ENCODE measurements around the gene PCID2. TPM values are rescaled to one million over a fixed set of nuclear protein-coding genes. Genes with fewer than 3 reads are reported as not detected.
A peak's percentile ranks its signal among the peaks of the same experiment; 100 is the strongest.

Gene PCID2
- total and polyA plus RNA-seq, 2 of the 13 experiments (the other 11 are each of a cell fraction or from before 2014, with no cell fraction given), result 65.0 to 111 TPM

DNA sequence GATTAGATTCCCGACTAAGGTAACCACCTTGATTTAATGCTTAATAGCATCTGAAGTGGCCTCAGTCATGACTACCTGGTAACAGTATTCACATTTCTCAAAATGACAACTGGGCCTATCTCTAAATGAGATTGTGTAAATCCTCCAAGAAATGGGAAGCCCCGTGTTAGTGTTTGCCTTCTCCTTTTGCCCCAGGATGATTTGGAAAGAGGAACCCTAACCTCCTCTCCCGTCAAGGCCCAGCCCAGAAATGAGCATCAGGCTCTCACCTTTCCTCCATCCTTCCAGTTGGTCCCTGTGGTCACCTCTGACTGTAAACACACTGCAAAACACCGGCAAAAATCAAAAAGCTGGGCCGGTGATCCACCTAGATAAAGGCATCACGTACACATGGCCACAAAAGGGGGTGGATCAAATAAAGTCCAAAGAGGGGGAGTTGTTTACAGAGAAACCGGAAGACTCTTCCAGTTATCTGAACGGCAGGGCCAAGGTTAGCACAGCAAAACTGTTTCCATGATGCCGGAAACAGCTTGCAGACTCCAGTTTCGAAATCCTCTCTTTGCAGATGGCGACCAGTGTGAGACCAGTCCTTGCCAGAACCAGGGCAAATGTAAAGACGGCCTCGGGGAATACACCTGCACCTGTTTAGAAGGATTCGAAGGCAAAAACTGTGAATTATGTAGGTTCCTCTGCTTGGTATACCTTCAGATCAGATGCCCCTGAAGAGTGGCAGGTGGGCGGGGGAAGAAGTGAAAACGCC lies 69.5 kb downstream of the PCID2 start (continued):
- TF ChIP-seq CENPT (CRISPR knock-in tag; IDR thresholded peaks at IDR 0.05; ENCODE audit: low read depth) (no peak), HOXA9 (CRISPR knock-in tag; IDR thresholded peaks at IDR 0.05; ENCODE audit: borderline replicate concordance) (no peak), PPARG (CRISPR knock-in tag; conservative IDR thresholded peaks at IDR 0.05) (peak; percentile 92), ZNF709 (CRISPR knock-in tag; IDR thresholded peaks at IDR 0.05) (no peak; the same call in 1 of the 2 replicates), SAFB2 (CRISPR knock-in tag; IDR thresholded peaks at IDR 0.05; ENCODE audit: borderline replicate concordance, low read depth) (0 out of 2 replicates have a peak, but pooled peaks have one; percentile 29), NONO (IDR thresholded peaks at IDR 0.05) (no peak), NONO (CRISPR knock-in tag; conservative IDR thresholded peaks at IDR 0.05) (peak; percentile 66; the same call in 1 of the 2 replicates), RXRA (CRISPR knock-in tag; IDR thresholded peaks at IDR 0.05) (peak; percentile 85; the same call in 1 of the 2 replicates), MEIS1 (CRISPR knock-in tag; IDR thresholded peaks at IDR 0.05; ENCODE audit: borderline replicate concordance) (peak; percentile 92), ZFP90 (CRISPR knock-in tag; IDR thresholded peaks at IDR 0.05; ENCODE audit: borderline replicate concordance) (peak; percentile 95), MAZ (IDR thresholded peaks at IDR 0.05; ENCODE audit: borderline replicate concordance, low read depth, low read length) (no peak), MAZ (CRISPR knock-in tag; IDR thresholded peaks at IDR 0.05; ENCODE audit: low read depth) (peak; percentile 46), MAFF (IDR thresholded peaks at IDR 0.05; ENCODE audit: low read depth, low read length) (peak; percentile 8; the same call in 1 of the 2 replicates), HCFC1 (IDR thresholded peaks at IDR 0.05; ENCODE audit: low read depth, low read length) (no peak), PRMT3 (CRISPR knock-in tag; IDR thresholded peaks at IDR 0.05; ENCODE audit: borderline replicate concordance, low read depth) (no peak), ZNF879 (CRISPR knock-in tag; IDR thresholded peaks at IDR 0.05) (no peak), HNF4A (CRISPR knock-in tag; IDR thresholded peaks at IDR 0.05) (peak; percentile 86), SUZ12 (IDR thresholded peaks at IDR 0.05; ENCODE audit: low read depth, low read length) (no peak), TBP (CRISPR knock-in tag; IDR thresholded peaks at IDR 0.05) (no peak), ZNF383 (CRISPR knock-in tag; IDR thresholded peaks at IDR 0.05; ENCODE audit: borderline replicate concordance) (no peak)
- TF ChIP-seq, protein P1, sequence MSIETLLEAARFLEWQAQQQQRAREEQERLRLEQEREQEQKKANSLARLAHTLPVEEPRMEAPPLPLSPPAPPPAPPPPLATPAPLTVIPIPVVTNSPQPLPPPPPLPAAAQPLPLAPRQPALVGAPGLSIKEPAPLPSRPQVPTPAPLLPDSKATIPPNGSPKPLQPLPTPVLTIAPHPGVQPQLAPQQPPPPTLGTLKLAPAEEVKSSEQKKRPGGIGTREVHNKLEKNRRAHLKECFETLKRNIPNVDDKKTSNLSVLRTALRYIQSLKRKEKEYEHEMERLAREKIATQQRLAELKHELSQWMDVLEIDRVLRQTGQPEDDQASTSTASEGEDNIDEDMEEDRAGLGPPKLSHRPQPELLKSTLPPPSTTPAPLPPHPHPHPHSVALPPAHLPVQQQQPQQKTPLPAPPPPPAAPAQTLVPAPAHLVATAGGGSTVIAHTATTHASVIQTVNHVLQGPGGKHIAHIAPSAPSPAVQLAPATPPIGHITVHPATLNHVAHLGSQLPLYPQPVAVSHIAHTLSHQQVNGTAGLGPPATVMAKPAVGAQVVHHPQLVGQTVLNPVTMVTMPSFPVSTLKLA (IDR thresholded peaks at IDR 0.05), result peak; percentile 67
- TF ChIP-seq, protein P2, sequence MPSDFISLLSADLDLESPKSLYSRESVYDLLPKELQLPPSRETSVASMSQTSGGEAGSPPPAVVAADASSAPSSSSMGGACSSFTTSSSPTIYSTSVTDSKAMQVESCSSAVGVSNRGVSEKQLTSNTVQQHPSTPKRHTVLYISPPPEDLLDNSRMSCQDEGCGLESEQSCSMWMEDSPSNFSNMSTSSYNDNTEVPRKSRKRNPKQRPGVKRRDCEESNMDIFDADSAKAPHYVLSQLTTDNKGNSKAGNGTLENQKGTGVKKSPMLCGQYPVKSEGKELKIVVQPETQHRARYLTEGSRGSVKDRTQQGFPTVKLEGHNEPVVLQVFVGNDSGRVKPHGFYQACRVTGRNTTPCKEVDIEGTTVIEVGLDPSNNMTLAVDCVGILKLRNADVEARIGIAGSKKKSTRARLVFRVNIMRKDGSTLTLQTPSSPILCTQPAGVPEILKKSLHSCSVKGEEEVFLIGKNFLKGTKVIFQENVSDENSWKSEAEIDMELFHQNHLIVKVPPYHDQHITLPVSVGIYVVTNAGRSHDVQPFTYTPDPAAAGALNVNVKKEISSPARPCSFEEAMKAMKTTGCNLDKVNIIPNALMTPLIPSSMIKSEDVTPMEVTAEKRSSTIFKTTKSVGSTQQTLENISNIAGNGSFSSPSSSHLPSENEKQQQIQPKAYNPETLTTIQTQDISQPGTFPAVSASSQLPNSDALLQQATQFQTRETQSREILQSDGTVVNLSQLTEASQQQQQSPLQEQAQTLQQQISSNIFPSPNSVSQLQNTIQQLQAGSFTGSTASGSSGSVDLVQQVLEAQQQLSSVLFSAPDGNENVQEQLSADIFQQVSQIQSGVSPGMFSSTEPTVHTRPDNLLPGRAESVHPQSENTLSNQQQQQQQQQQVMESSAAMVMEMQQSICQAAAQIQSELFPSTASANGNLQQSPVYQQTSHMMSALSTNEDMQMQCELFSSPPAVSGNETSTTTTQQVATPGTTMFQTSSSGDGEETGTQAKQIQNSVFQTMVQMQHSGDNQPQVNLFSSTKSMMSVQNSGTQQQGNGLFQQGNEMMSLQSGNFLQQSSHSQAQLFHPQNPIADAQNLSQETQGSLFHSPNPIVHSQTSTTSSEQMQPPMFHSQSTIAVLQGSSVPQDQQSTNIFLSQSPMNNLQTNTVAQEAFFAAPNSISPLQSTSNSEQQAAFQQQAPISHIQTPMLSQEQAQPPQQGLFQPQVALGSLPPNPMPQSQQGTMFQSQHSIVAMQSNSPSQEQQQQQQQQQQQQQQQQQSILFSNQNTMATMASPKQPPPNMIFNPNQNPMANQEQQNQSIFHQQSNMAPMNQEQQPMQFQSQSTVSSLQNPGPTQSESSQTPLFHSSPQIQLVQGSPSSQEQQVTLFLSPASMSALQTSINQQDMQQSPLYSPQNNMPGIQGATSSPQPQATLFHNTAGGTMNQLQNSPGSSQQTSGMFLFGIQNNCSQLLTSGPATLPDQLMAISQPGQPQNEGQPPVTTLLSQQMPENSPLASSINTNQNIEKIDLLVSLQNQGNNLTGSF (CRISPR knock-in tag; IDR thresholded peaks at IDR 0.05), result no peak
- TF ChIP-seq, protein P3, sequence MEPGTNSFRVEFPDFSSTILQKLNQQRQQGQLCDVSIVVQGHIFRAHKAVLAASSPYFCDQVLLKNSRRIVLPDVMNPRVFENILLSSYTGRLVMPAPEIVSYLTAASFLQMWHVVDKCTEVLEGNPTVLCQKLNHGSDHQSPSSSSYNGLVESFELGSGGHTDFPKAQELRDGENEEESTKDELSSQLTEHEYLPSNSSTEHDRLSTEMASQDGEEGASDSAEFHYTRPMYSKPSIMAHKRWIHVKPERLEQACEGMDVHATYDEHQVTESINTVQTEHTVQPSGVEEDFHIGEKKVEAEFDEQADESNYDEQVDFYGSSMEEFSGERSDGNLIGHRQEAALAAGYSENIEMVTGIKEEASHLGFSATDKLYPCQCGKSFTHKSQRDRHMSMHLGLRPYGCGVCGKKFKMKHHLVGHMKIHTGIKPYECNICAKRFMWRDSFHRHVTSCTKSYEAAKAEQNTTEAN (CRISPR knock-in tag; conservative IDR thresholded peaks at IDR 0.05), result no peak

All from HepG2 (cell line).